BJ (cell line): ENCODE data around the gene DNAJB1. TPM values are rescaled to one million over a fixed set of nuclear protein-coding genes. Genes with fewer than 3 reads are reported as not detected.
A peak's percentile ranks its signal among the peaks of the same experiment; 100 is the strongest.

Source experiments
- CTCF ChIA-PET: fragments of 350-600 bp; formaldehyde crosslinking; extraction: SDS; loops from one replicate; lab custom pipeline; 2021; ENCODE audit warnings: antibody characterized with exemption, inconsistent platforms; lab: Yijun Ruan, JAX
- POLR2A ChIA-PET: fragments of 300-600 bp; sonication (Branson Sonifier 250); formaldehyde crosslinking; extraction: SDS; loops from one replicate; lab custom pipeline; 2021; ENCODE audit warnings: antibody characterized with exemption; lab: Charles Lee
- DNase-seq: peaks from one replicate; pipeline ENCODE4 v3.0.0-alpha.2; 2011; ENCODE audit warnings: low read depth
- H3K27me3 ChIP-seq: 2 replicates; pipeline ENCODE4 v1.6.0; 2011; ENCODE audit warnings: low read length; ENCODE audit not compliant: control insufficient read depth, insufficient read depth
- H3K36me3 ChIP-seq: 2 replicates; pipeline ENCODE4 v1.5.1; 2011; ENCODE audit warnings: low read length; ENCODE audit not compliant: control insufficient read depth, insufficient read depth
- H3K4me3 ChIP-seq: 2 replicates; pipeline ENCODE4 v1.5.1; 2011; ENCODE audit warnings: low read depth, mild to moderate bottlenecking, control low read depth, low read length
- CTCF ChIP-seq: IDR thresholded peaks from 2 replicates; pipeline ENCODE4 v1.5.1; 2011; ENCODE audit warnings: low read depth, mild to moderate bottlenecking, control low read depth, inconsistent platforms, low read length, moderate library complexity; ENCODE audit not compliant: insufficient read depth
- polyA plus RNA-seq: library from polyadenylated mRNA; depleted of rRNA; stranded (reverse); fragments of >200 nt; gene quantifications from 2 replicates; pipeline ENCODE4 v1.2.3, GENCODE V29; 2011

The DNAJB1 gene
- polyA plus RNA-seq, 1 experiment = 133 TPM

GRCh38 chr19:14475251-14476073 lies 42.7 kb downstream of the DNAJB1 start, which contains the start of gene PTGER1:
Gene PTGER1, minus strand, starts transcription at chr19:14475354. Its CDS starts 1,034 bp downstream, at chr19:14474320.
- CTCF ChIA-PET = interaction anchor here (0.7 to 1.2 kb wide), 4 partner anchors 8 to 46 kb away, joined by 3 to 4 read pairs (median 4); no protein-coding TSS in a partner anchor
- DNase-seq = no peak
- Histone ChIP-seq H3K4me3 (peak within 1 kb of the TSS; percentile 35), H3K27me3 (no peaks in the 10 kb centered on the region; the same call in 1 of the 2 replicates), H3K36me3 (peaks cover 26% of the 10 kb centered on the region)
- POLR2A ChIA-PET = no interaction called here
- TF ChIP-seq CTCF = peak; percentile 70

GRCh38 chr19:14474827-14475226 lies 43.4 kb downstream of the DNAJB1 start:
- Histone ChIP-seq H3K36me3 (peaks cover 29% of the 10 kb centered on the region), H3K4me3 (peak overlapping the region; percentile 35), H3K27me3 (no peaks in the 10 kb centered on the region; the same call in 1 of the 2 replicates)
- POLR2A ChIA-PET = interaction anchor here (0.7 kb wide), 1 partner anchor 7 kb away, joined by 8 read pairs; no protein-coding TSS in a partner anchor
- CTCF ChIA-PET = interaction anchor here (0.7 to 1.2 kb wide), 4 partner anchors 9 to 46 kb away, joined by 3 to 4 read pairs (median 4); no protein-coding TSS in a partner anchor
- no peak for DNase-seq
- no peak for TF ChIP-seq CTCF

GRCh38 chr19:14473978-14474578 lies 44.1 kb downstream of the DNAJB1 start:
- DNase-seq = no peak
- ChIA-PET CTCF (no interaction called here), POLR2A (interaction anchor here (0.7 kb wide), 1 partner anchor 8 kb away, joined by 8 read pairs; no protein-coding TSS in a partner anchor)
- TF ChIP-seq CTCF = no peak
- H3K27me3 ChIP-seq = no peaks in the 10 kb centered on the region; the same call in 1 of the 2 replicates
- peaks cover 30% of the 10 kb centered on the region for H3K36me3 ChIP-seq
- H3K4me3 ChIP-seq = no peak overlapping the region

GRCh38 chr19:14473073-14473977 lies 44.9 kb downstream of the DNAJB1 start:
- Histone ChIP-seq H3K4me3 (no peak overlapping the region), H3K27me3 (no peaks in the 10 kb centered on the region; the same call in 1 of the 2 replicates), H3K36me3 (peaks cover 26% of the 10 kb centered on the region)
- TF ChIP-seq CTCF = no peak
- ChIA-PET POLR2A (interaction anchor here (0.6 kb wide), 1 partner anchor 10 kb away, joined by 3 read pairs; no protein-coding TSS in a partner anchor), CTCF (interaction anchor here (0.6 to 2.2 kb wide), 18 partner anchors 9 to 401 kb away, joined by 3 to 24 read pairs (median 4); partner anchors contain the start of gene MISP3)
- DNase-seq = no peak
